CD1c-positive myeloid dendritic cell (primary cell): ENCODE data around the gene TBCD.

Experiments
- DNase-seq: peaks from one replicate; pipeline ENCODE4 v3.0.0-alpha.2; 2016; ENCODE audit errors: extremely low spot score

The TBCD gene

GRCh38 chr17:82887255-82888164 lies 135.6 kb downstream of the TBCD start:
- peak; percentile 20 for DNase-seq

- no peak for DNase-seq
Measured at GRCh38 chr17:82888583-82889495, 137.0 kb downstream of the TBCD start.

- DNase-seq: no peak
Measured at GRCh38 chr17:82889496-82890338, 137.9 kb downstream of the TBCD start.

- no peak for DNase-seq
Measured at GRCh38 chr17:82890339-82890730, 138.5 kb downstream of the TBCD start.

GRCh38 chr17:82890926-82891678 lies 139.2 kb downstream of the TBCD start:
- DNase-seq: no peak

GRCh38 chr17:82891911-82892310 lies 140.0 kb downstream of the TBCD start:
- DNase-seq: no peak

GRCh38 chr17:82892899-82893565 lies 141.2 kb downstream of the TBCD start:
- DNase-seq: peak; percentile 25

GRCh38 chr17:82893779-82894178 lies 141.9 kb downstream of the TBCD start:
- no peak for DNase-seq

GRCh38 chr17:82894389-82894788 lies 142.5 kb downstream of the TBCD start:
- no peak for DNase-seq

- no peak for DNase-seq
Measured at GRCh38 chr17:82895087-82895486, 143.2 kb downstream of the TBCD start.

- no peak for DNase-seq
Measured at GRCh38 chr17:82896071-82897000, 144.5 kb downstream of the TBCD start.

GRCh38 chr17:82897514-82898249 lies 145.8 kb downstream of the TBCD start:
- DNase-seq: no peak

- DNase-seq: no peak
Measured at GRCh38 chr17:82898976-82899514, 147.2 kb downstream of the TBCD start.

GRCh38 chr17:82899941-82900340 lies 148.1 kb downstream of the TBCD start:
- DNase-seq: no peak

GRCh38 chr17:82900741-82901140 lies 148.9 kb downstream of the TBCD start:
- no peak for DNase-seq

GRCh38 chr17:82901356-82901755 lies 149.5 kb downstream of the TBCD start:
- DNase-seq: no peak

GRCh38 chr17:82901856-82902255 lies 150.0 kb downstream of the TBCD start:
- DNase-seq: no peak
